Cardiac septum (tissue), 1 donor: ENCODE results near the gene CCDC124. TPM values are rescaled to one million over a fixed set of nuclear protein-coding genes. Genes with fewer than 3 reads are reported as not detected.

Source experiments
- DNase-seq: peaks from one replicate; pipeline ENCODE4 v3.0.0-alpha.2; 2020; ENCODE audit warnings: low spot score
- intact Hi-C: fragments of 100-400 bp; cut with DNase I; formaldehyde crosslinking; loops from one replicate; pipeline ENCODE4 v1.14.0; 2022
- total RNA-seq: library from RNA; stranded (reverse); fragmentation: NEBNext Ultra II Directional; extraction: Animal tissue kit (Norgen Biotek cat#: 25700); gene quantifications from one replicate; pipeline ENCODE4 v1.2.1, GENCODE V29; 2021
- donor health status: DM: no; HTN: no; CAD: no.

The CCDC124 gene
- total RNA-seq, 1 donor from 2014 or later, result 71.3 TPM

DNA sequence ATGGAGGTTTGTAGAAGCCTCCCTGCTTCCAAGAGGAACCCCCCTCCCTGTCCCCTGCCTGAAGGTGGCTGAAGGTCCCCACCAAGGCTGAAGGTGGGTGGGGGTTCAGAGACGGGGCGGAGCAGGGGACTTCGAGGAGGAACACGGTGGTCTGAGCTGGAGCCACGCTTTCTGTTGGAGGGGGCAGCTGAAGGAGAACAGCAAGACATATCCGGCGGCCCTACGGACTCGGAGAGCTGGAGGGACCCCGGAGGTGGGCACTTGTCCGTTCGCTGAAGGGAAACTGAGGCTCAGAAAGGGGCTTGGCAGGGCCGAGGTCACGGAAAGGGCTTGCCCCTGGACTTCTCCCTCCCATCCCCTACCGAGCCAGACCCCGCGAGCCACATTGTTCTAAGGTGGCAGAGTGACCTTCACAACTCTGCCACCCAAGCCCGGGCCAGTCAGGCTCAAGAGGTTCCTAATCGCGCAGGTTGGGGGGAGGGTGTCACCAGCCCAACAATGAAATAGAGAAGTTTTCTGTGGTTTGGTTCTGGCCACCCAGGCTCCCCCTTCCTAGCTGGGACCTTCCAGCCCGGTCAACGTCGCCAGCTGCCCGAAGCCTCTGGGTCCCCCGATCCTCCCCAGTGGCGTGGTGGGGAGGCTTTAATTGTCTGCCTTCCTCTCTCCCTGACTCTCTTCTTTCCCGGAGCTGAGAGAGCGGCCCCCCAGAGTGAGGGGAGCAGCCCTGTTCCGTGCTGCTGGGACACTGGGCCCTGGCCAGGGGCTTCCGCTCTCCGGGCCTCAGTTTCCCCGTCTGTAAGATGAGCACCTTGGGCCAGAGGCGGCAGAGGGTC, 18.6 kb downstream of the CCDC124 start:
- intact Hi-C loops, result no loop called here
- no peak for DNase-seq

DNA sequence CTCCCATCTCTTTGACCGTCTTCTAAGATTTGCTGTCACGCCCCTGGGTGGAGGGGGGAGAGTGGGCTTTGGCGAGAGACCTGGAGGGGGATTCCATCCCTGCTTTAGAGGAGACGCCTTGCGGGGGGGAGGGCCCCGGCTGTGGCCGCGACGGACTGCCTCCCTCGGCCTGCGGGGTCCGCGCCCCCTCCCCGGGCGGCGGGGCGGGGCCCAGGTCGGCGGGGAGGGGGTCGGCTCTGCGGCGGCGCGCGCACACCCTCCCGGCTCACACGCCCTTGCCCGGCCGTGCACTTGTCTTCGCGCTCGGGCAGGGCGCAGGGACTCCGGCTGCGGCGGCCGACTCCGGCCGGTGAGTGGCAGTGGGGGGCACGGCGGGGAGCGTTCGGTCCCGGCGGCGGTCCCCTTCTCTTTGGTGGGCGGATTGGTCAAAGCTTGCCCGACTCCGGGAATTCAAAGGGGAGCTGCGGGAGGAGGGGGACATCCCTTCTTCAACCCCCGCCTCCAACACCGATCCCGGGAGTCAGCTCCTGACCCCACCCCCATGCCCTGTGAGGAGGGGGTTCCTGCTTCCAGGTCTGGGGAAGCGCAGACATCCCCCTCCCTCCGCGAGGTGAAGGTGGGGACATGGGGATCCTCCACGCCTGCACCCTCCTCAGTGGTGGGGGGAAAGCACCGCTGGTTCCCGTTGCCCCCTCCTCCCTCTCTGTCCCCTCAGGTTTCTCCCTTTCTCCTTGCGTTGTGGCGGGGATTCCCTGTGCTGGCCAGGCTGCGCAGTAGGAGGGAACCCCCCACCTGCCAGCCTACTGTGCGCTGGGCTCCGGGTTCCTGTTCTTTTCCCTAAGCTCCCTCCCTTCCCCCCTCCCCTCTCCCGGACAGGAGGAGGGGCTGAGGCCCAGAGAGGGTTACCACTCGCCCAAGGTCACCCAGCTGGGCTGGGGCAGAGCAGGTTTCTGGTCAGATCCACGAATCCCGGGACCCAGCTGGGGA, 19.5 kb downstream of the CCDC124 start:
- intact Hi-C loops, result no loop called here
- DNase-seq, result no peak

DNA sequence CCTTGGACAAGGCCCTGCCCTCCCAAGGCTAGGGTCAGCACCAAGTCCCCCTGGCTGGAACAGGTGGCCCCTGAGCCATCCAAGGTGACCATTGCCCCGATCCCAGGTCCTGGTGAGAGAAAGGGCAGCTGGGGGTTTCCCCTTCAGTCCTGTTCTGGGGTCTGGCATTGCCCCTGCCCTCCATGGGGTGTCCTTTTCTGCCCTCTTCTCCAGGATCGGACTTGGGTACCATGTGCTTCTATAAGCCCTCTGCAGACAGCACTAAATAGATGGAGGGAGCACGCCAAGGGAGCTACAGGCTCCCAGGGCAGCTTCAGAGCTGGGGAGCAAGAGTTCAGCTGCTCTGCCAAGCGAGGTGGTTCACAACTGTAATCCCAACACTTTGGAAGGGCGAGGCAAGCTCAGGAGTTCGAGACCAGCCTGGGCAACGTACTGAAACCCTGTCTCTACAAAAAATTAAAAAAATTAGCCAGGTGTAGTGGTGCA, 20.5 kb downstream of the CCDC124 start:
- intact Hi-C loops, result no loop called here
- no peak for DNase-seq

DNA sequence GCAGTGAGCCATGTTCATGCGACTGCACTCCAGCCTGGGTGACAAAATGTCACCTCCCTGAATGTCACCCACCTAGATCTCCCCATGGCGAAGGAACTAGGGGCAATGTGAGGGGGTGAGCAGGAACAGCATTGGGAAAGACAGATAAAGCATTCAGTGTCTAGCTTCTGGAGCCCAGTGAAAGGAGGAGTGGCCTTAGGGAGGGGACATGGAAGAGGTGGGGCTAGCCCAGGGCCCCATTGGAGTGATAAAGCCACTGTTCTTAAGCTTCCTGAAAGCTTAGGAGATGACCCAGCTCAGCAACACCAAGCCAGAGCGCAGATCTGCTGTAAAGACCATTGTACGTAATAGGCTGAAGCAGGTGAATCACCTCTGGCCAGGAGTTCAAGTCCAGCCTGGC, 21.1 kb downstream of the CCDC124 start:
- no peak for DNase-seq
- intact Hi-C loops, result no loop called here

DNA sequence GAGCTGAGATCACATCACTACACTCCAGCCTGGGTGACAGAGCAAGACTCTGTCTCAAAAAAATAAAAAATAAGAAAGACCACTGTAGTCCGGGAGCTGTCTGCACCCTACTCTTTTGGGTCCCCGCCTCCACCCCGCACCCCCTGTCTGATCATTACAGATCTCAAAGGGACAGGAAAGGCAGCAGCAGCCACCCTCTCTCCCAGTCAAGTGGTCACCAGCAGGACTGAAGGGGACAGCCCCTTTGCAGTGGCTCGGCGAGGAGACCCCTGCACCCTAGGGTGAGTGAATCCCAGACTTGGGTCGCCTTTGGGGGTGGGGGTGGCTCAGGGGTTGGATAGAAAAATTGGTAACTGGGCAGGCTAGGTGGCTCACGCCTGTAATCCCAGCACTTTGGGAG, 21.6 kb downstream of the CCDC124 start:
- intact Hi-C loops, result no loop called here

DNA sequence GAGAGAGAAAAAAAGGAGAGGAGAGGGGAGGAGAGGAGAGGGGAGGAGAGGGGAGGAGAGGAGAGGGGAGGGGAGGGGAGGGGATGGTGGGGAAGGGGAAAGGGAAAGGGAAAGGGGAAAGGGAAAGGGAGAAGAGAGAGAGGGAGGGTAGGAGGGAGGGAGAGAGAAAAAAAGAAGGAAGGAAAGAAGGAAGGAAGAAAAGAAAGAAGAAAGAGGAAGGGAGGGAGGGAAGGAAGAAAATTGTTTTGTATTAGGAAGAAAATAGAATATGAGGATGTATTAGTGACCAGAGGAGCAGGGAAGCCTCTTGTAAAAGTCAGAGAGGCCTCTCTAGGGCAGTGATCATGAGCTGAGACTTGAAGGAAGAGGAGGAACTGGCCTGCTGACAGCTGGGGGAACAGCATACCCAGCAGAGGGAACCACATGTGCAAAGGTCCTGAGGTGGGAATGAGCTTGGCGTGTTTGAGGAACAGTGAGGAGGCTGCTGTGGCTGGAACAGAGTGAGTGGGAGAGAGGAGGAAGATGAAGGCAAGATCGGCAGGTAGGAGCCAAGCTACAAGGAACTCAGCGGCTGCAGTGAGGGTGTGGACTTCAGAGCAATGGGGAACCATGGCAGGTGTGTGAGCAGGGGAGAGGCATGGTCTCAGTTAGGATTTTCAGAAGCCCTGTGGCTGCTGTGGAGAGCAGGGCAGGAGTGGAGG, 24.5 kb downstream of the CCDC124 start:
- intact Hi-C loops, result no loop called here
- DNase-seq, result no peak

More for the DNA sequence above, 21.6 kb downstream of the CCDC124 start:
- DNase-seq, result no peak

DNA sequence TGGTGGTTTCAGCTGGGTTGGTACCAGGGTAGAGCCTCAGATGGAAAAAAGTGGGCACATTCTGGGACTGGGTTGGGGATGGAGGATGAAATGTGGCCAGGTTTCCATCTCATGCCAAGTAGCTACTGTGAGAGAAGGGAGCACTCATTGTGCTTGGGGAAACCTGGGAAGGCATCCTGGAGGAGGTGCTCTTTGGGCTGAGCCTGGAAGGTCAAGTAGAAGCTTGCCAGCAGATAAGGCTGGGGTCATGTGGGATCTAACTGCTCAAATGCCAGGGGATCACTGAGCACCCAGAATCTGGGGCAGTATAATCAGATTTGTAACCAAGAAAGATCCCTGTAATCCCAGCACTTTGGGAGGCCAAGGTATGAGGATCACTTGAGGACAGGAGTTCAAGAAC, 25.1 kb downstream of the CCDC124 start:
- intact Hi-C loops, result no loop called here
- no peak for DNase-seq

DNA sequence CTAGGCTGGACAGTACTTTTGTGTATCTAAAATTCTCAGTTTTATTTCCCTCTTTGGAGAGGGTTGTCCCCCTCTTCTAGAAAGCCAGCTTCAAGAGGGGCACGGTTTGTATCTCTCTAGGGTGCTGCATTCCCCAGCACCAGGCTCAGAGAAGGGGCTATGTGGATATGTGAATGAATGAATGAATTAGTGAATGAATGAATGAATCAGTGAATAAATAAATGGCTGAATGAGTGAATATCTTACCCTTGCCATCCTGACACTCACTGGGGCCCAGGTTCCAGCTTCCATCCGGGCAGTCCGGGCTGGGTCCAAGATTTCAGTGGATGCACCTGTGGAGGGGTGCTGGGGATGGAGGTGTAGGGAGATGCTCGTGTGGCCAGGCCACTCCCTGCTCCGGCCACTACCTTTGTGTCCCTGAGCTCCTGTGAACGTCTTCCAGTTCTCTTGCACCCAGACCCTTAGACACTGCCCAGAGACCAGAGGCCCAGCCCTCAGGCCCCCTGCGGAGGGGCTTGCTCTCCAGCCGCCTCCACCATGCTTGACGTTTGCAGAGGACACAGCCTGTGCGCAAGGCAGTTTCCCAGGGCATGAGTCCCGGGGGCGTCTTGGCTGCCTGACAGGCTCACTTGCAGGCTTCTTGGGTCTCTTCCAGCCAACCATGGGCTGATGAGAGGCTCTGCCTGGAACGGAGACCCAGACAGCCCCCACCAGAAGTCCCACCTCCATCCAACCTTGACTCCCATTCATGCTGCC, 31.3 kb downstream of the CCDC124 start:
- no peak for DNase-seq
- intact Hi-C loops, result no loop called here

DNA sequence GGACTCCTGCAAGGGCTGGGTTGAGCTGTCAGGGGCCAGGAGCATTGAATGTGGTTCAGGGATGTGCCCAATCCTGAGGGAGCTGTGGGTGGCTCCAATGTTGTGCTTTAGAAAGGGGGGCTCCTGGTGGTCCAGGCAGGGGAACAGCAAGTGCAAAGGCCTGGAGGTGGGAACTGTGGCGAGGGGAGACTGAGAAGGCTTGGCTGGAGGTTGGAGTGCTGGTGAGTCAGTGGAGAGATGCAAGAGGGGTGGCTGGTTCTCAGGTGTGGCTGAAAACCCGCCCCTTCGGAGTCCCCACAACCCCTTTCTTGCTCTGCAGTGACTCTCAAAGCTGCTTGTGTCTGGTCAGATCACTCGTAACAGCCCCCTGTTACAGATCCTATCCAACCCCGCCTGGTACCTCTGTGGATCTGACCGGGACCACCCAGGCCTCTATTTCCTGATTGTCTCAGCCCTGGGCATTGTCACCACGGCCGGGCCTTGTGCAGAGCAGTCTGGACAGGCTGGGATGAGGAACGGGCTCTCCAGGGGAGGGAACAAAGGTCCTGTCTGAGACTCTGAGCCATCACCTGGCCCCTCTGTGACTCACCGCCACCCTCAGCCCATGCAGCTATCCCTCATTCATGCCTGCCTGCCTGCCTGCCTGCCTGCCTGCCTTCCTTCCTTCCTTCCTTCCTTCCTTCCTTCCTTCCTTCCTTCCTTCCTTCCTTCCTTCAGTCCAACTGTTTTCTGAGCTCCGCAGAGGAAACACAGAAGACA, 32.7 kb downstream of the CCDC124 start:
- intact Hi-C loops, result no loop called here
- no peak for DNase-seq

DNA sequence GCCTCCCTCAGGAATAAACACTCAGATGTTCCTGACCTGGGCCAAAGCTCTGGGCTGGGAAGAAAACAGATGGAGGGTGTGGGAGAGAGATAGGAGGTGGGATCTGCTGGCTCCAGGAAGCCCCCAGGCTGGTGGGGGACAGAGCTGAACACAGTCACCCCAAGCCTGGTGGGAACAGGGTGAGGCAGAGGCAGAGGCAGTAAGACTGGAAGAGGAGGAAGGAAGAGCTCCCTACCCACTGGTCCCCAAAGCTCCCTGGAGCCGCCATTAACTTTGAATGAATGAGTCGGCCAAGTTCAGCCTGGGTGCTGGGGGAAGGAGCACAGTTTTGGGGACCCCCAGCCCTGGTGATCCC, 33.3 kb downstream of the CCDC124 start:
- intact Hi-C loops, result no loop called here
- no peak for DNase-seq

DNA sequence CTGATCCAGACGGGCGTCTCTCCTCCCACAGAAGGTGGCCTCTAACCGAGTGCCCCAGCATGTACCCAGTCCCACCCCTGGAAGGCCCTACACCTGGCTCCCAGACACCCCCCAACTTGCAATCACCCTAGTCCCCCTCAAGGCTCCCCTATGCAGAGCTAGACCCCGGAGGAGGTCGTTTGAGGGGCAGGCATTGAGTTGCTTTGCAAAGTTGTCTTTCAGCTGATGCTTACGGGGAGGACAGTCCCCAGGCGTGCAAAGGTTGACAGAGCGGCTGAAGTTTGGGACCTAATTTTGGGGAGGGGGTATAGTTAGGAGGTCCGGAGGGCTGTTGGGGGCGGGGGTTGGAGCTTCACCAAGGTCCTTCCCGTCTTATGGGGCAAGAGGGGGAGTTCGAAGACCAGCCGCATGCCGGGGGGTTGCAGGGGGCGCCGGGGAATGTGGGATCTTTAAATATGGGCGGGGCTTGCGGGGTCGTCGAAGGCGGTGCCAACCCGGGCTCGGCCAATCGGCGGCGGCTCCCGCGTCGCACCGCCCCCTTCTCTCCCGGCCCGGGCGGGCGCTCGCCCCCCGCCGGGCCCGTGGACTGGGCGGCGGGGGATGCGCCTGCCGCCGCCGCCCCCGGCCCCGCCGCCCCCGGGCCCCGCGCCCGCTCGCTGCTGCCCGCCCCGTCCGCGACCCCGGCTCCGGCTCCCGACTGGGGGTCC, 33.9 kb downstream of the CCDC124 start, which contains the start of gene KCNN1:
Gene KCNN1, plus strand, starts transcription at position 558 of the 707 bp plus-strand sequence. CDS start 6,782 bp downstream, outside the sequence.
- intact Hi-C loops, result no loop called here
- no peak for DNase-seq

DNA sequence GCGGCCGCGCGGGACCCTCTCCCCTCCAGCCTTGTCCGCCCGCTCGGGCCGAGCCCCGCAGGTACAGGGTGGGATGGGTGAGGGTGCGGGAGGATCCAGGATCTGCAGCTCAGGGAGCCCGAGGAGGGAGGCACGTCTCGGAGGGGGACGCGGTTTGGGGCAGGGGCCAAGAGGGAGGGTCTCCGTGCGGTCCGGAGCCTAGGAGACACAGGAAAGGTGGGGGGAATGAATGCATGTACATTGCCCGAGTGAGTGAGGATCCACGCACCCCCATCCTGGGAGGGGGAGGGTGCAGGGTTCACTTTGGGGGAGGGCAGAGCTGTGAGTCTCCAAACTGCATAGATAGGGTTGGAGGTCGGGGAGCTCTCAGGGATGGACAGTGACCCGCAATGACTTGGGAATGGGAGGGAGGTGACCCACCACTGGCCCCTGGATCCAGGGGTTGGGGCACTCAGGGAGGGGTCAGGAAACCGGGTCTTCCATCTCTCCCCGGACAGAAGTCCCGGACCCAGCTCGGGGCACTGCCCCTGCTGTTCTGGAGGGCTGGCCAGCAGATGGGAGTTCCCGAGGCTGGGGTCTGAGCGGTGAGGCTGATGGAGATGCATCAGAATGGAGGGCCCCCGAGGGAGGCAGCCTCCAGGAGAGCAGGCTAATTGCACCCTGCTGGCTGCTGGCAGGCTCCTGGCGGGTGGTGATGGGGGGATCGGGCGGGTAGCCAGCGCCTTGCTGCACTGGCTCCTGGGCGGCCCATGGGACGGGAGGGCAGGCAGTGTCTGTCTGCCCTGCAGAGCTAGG, 34.6 kb downstream of the CCDC124 start:
- intact Hi-C loops, result no loop called here
- DNase-seq, result no peak

DNA sequence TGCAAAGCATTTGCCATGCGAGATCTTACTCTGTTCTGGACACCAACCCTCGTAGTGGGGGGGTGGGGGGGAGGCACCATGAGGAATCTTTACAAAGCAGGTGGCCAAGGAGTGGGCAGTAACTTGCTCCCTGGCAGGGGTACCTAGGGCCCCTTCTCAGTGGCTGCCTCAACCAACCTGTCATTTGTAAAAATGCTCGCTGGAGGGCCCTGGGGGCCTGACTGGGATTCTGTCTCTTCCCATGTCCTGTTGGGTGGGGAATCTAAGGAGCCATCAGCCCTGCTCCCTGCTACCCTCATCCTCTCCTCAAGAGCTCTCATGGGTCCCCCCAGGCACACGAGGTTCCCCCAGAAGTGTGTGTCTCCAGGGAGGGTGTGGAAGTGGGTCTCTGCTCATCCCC, 35.5 kb downstream of the CCDC124 start:
- intact Hi-C loops, result no loop called here
- DNase-seq, result no peak

DNA sequence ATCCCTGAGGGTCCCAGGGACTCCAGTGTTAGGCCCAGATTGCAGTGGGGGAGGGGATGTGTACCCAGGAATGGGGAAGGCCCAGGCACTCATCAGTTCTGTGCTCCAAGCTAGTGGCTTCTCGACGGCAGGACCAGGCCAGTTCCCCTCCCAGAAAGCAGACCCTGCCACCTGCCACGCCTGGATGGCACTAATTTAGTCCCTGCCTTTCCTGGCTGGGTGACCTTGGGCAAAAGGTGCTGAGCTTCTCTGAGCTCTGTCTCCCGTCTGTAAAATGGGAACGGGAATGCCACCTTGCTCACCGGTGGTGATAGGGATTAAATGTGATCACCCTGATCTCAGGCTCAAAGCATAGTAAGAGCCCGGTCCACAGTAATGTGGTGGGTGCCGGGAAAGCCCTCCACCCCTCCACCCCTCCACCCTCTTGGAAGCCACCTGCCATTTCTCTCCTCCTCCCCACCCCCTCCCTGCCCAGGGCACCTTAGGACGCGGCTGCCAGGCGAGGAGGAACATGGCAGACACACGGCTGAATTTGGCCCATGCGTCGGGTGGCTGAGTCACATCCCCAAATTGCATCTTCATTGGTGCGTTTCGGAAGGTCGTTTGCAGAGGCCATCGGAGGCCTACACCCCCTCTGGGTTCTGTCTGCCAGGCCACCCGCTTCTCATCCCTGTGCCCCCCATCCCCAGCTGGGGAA, 36.4 kb downstream of the CCDC124 start:
- no peak for DNase-seq
- intact Hi-C loops, result no loop called here

DNA sequence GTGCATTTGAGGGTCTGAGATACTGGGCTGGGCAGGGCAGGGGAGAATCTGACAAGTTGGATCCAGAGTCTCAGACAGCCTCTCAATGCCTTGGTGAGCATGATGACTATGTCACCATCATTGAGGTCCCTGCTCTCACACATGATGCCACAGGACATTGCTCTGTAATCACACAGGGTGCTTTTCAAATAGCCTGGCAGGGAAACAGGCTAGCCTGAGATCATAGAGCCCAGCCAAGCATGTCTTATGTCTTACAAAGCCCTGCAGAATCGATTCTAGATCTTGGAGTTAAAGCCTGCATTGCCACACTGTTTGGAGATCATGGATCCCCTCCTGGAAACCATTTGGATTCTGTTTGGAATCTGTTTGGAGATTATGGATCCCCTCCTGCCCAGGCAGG, 39.4 kb downstream of the CCDC124 start:
- intact Hi-C loops, result no loop called here
- no peak for DNase-seq

DNA sequence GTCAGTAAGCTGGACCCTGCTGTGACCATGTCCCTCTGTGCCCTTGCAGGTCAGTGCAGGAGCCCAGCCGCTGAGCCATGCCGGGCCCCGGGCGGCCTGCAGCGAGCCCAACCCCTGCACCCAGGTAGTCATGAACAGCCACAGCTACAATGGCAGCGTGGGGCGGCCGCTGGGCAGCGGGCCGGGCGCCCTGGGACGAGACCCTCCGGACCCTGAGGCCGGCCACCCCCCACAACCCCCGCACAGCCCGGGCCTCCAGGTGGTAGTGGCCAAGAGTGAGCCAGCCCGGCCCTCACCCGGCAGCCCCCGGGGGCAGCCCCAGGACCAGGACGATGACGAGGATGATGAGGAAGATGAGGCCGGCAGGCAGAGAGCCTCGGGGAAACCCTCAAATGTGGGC, 40.9 kb downstream of the CCDC124 start:
- no peak for DNase-seq
- intact Hi-C loops, result no loop called here
